Ovary (tissue), 9 donors: ENCODE measurements around the gene C9orf57. TPM values are rescaled to one million over a fixed set of nuclear protein-coding genes. Genes with fewer than 3 reads are reported as not detected.

Experiments used
- DNase-seq, 5 donors: peaks; one replicate each; pipeline ENCODE4 v3.0.0-alpha.2; 2019 to 2020
- H3K27ac ChIP-seq, 2 donors: fragments of 200-600 bp; one replicate each; pipeline versions ENCODE4 v1.5.1 to v1.8.0; 2019 to 2022
- H3K27me3 ChIP-seq: fragments of 200-600 bp; one replicate; pipeline ENCODE4 v1.8.0; 2022
- H3K36me3 ChIP-seq: fragments of 200-600 bp; sonication (generic); one replicate; pipeline ENCODE4 v1.5.1; 2019
- H3K4me1 ChIP-seq: one replicate; pipeline ENCODE4 v1.8.1; 2013; ENCODE audit warnings: mild to moderate bottlenecking, moderate library complexity; ENCODE audit not compliant: insufficient read depth
- H3K4me3 ChIP-seq: fragments of 200-600 bp; sonication (generic); one replicate; pipeline ENCODE4 v1.5.1; 2017
- H3K9me3 ChIP-seq, 2 donors: fragments of 200-600 bp in 1 of 2; sonication (generic) in 1 of 2; one replicate each; pipeline versions ENCODE4 v1.5.1 to v1.8.1; 2013 to 2019; ENCODE audit warnings: mild to moderate bottlenecking in 1 of 2, moderate library complexity in 1 of 2
- CTCF ChIP-seq, 3 donors: fragments of 450-650 bp in 2 of 3; fragments of 200-600 bp in 1 of 3; IDR thresholded peaks; one replicate each; pipeline versions ENCODE4 v1.5.1 to v1.8.0; 2016 to 2022; ENCODE audit warnings: antibody characterized with exemption in 3 of 3, mild to moderate bottlenecking in 1 of 3
- EP300 ChIP-seq: sonication (generic); formaldehyde crosslinking; IDR thresholded peaks from one replicate; pipeline ENCODE4 v1.6.1; 2017; ENCODE audit warnings: antibody characterized with exemption
- POLR2A ChIP-seq: fragments of 450-650 bp; IDR thresholded peaks from one replicate; pipeline ENCODE4 v1.6.1; 2017; ENCODE audit warnings: antibody characterized with exemption, mild to moderate bottlenecking, moderate library complexity
- WGBS, 3 donors: extraction: QIAGEN DNeasy Blood & Tissue Kit in 1 of 3; methylation state at CpG; one replicate each; pipeline versions ENCODE4 v1.1.5 to v1.1.7; 2013 to 2017; 5-methylcytosine and 5-hydroxymethylcytosine counted together
- intact Hi-C, 4 donors: fragments of 100-400 bp; cut with DNase I; formaldehyde crosslinking; loops; one replicate each; pipeline versions ENCODE4 v1.11.0 to v1.15.1; 2022 to 2023
- polyA plus RNA-seq, 2 donors: library from polyadenylated mRNA; stranded (reverse); fragments of 200-250 nt in 1 of 2; fragments of 350-450 nt in 1 of 2; fragmentation: Illumina TruSeq in 1 of 2; extraction: RNeasy Lipid Tissue Mini Kit (QIAGEN cat#74804) in 1 of 2; gene quantifications; one replicate each; pipeline ENCODE4 v1.2.3, GENCODE V29; 2013 to 2014
- total RNA-seq, 7 donors: library from RNA; depleted of rRNA in 2 of 7; stranded (reverse); fragments of >200 nt in 2 of 7; fragmentation: NEBNext Ultra II Directional in 3 of 7; extraction: Animal tissue kit (Norgen Biotek cat#: 25700) in 3 of 7; gene quantifications; one replicate each; pipeline versions ENCODE4 v1.1.0 to v1.2.4, GENCODE V29; 2016 to 2023
- donor health status: DM: no; HTN: no; CAD: no; lungs with moderate emphysema.
- donor health status: DM: no; HTN: no; CAD: no.
- donor health status: Bipolar disorder and iron deficiency.
- donor health status: DM: yes; HTN: yes; CAD: no.
- donor health status: DM: no; HTN: no; CAD: no.
- donor health status: DM: yes; HTN: yes; CAD: no.

C9orf57 gene
- total and polyA plus RNA-seq, 9 donors, result not detected

DNA sequence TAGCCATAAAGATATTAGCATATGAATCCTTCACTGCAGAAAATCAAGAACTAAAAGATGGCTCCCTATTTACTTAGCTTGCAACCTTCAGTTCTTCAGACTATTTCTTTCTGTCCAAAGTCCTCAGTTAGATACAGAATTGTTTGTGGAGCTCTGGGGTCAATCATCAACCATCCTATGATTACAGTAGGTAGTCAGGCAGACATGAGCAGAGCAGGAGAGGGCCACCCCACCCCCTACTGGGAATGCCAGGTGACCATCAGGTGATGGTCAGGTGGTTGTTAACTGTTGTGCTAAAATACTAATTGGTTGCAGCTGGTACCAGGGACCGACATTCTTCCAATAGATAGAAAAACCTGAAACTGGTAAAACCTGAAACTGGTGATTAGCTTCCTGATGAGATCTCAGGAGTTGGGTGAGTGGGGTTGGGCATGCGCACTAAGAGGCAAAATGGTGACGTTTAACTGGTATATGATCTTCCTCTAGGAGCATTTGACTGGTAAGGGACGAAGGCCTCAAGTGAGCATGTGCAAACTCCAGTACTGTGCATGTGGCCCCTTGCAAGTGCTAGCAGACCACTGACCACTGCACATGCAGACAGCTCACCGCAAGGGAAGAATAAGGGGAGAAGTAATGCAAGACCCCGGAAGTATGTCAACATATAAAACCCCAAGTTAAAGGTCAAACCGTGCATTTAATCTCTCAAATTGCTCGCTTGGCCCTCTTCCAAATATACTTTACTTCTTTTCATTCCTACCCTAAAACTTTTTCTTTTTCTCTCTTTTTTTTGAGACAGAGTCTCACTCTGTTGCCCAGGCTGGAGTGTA is 13.6 kb downstream of the C9orf57 start:
- WGBS, 3 donors, result 87 to 91% (median 89%) methylated on average over 8 of the region's 8 CpGs
- intact Hi-C loops, result no loop called here

GRCh38 chr9:72044095-72044494 is 16.3 kb downstream of the C9orf57 start:
- H3K4me1 ChIP-seq, result peaks cover 2% of the 10 kb centered on the region
- no peaks in the 10 kb centered on the region for H3K9me3 ChIP-seq
- no peak for DNase-seq
- intact Hi-C loops, result loop anchor here in 1 of 4 donors (5.0 kb wide), 1 partner anchor 223 kb away; no protein-coding TSS in a partner anchor
- 81 to 91% (median 86%) methylated on average over 4 of the region's 4 CpGs for WGBS, 3 donors
- no peak overlapping the region for H3K27ac ChIP-seq
- H3K27me3 ChIP-seq, result no peaks in the 10 kb centered on the region
- H3K36me3 ChIP-seq, result no peaks in the 10 kb centered on the region
- H3K4me3 ChIP-seq, result no peak overlapping the region
- TF ChIP-seq POLR2A, result no peak
- TF ChIP-seq CTCF (IDR thresholded peaks at IDR 0.05), result no peak
- TF ChIP-seq EP300, result no peak

More for the DNA sequence above, 13.6 kb downstream of the C9orf57 start:
- Histone ChIP-seq H3K27me3 (no peaks in the 10 kb centered on the region), H3K27ac (no peak overlapping the region), H3K4me3 (no peak overlapping the region), H3K36me3 (no peaks in the 10 kb centered on the region), H3K9me3 (no peaks in the 10 kb centered on the region), H3K4me1 (no peaks in the 10 kb centered on the region)
- TF ChIP-seq POLR2A, result no peak
- no peak for TF ChIP-seq CTCF (IDR thresholded peaks at IDR 0.05)
- no peak for TF ChIP-seq EP300
- DNase-seq, result no peak

DNA sequence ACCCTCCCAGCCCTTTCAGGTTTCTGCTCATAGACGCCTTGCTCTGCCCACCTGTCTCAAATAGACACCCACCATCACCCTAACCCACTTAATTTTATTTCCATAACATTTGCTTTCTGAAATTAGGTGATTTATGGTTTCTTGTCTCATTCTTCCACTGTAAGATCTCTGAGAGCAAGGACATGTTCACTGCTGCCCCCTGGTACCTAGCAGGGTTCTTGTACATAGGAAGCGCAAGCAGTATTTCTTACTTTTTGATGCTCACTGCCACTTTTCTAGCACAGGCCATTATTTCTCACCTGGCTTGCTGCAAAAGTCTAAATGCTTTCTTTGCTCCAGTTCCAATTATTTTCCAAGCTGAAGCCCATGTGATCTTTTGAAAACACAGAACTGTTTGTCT is 16.8 kb downstream of the C9orf57 start:
- DNase-seq, result no peak
- Histone ChIP-seq H3K9me3 (no peaks in the 10 kb centered on the region), H3K27me3 (no peaks in the 10 kb centered on the region), H3K27ac (no peak overlapping the region), H3K36me3 (no peaks in the 10 kb centered on the region), H3K4me1 (peaks cover 2% of the 10 kb centered on the region), H3K4me3 (no peak overlapping the region)
- intact Hi-C loops, result loop anchor here in 1 of 4 donors (5.0 kb wide), 1 partner anchor 224 kb away; no protein-coding TSS in a partner anchor
- 93 to 97% (median 96%) methylated on average over 2 of the region's 2 CpGs for WGBS, 3 donors
- TF ChIP-seq POLR2A (no peak), CTCF (IDR thresholded peaks at IDR 0.05) (no peak), EP300 (no peak)

DNA sequence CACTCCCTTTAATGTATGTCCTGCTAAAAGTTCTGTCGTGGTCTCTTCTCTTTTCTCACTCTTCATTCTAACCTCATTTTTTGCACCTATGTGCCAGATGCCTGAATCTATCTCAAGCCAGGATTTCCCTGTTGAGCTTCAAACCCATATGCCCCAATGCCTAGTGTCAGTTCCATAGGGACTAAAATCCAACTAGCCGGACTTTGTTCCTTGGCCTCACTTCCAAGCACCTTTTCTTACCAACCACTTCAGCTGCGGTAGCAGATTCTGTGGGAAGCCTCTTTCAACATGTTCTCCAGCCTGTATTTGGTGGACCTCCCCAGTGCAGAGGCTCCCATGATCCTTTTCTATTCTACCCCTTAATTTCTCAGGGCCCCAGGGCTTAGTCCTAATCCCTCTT is 17.5 kb downstream of the C9orf57 start:
- H3K27me3 ChIP-seq, result no peaks in the 10 kb centered on the region
- H3K27ac ChIP-seq, result no peak overlapping the region
- TF ChIP-seq CTCF (IDR thresholded peaks at IDR 0.05), result no peak
- no peak for TF ChIP-seq EP300
- no peak for TF ChIP-seq POLR2A
- intact Hi-C loops, result loop anchor here in 1 of 4 donors (5.0 kb wide), 1 partner anchor 224 kb away; no protein-coding TSS in a partner anchor
- H3K36me3 ChIP-seq, result no peaks in the 10 kb centered on the region
- H3K9me3 ChIP-seq, result no peaks in the 10 kb centered on the region
- 92% methylated on average over 3 of the region's 3 CpGs for WGBS, 3 donors
- no peak overlapping the region for H3K4me3 ChIP-seq
- peaks cover 2% of the 10 kb centered on the region for H3K4me1 ChIP-seq
- no peak for DNase-seq
